ENCODE results near the gene RNF222.
"Not testable (repeated sequence)": the region's sequence is repeated elsewhere in the genome, so short reads cannot be mapped to it uniquely, and the experiment has no call there.

The RNF222 gene

DNA sequence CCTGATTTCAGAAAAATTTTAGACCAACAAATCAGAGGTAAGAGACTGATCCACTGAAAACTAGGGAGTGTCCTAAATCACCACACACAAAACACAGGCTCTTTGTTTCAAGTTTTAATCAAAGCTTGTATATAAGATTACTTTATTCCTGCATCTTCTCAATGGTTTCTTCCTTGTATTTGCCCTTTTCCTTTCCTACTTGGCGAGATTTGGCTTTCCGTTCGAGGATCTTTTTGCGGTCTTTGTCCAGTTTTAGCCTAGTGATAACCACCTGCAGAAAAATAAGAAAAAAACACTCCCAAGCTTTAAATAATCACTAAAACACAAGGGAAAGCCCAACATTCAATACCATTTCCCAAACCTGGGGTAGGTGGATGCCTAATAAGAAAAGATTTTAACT, 20.2 kb downstream of the RNF222 start:
- no peak overlapping the region for H3K27ac ChIP-seq
- POLR2A ChIA-PET (ENCODE audit: low non-redundant PET): interaction anchor here (0.8 kb wide), 1 partner anchor 20 kb away, joined by 3 read pairs; no protein-coding TSS in a partner anchor

DNA sequence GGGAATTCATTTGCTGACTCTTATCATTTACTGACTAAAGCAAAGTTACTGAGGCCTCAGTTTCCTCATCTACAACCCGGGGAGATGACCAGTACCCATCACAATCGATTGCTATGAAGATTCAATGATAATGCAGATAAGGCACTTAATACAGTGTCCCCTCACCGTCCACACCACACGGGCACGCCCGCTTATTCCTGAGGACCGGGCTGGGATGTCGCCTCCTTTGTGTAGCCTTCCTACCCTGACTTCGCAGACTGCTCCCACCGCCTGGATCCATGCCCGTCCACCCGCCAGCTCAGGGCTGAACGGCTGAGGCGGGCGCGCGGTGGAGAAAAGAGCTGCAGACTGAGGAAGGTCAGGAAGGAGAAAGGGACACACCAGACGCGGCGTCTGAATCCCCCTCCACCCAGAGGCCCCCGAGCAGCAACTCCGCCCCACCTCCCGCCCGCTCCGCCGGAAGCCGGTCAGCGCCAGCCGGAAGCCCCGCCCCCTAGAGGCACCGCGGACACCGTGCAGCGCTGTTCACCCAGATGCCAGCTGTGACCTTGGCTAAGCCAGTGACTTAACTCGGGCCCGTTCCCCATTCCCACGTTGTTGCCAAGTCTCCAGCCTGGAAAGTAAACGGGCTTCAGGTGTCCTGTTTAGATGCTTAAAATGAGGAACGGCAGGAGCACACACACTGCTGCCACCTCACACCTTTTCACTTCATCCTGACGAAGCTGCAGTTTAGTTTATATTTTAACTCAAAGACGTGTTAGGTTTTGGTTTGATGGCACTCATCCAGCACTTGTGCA, 21.2 kb downstream of the RNF222 start, which contains the start of gene KRABD2:
KRABD2 (minus strand) TSS at position 434 of the 797 bp plus-strand sequence.
- DNase-seq (ENCODE audit: low spot score): peak; percentile 93
- TF ChIP-seq, protein P1, sequence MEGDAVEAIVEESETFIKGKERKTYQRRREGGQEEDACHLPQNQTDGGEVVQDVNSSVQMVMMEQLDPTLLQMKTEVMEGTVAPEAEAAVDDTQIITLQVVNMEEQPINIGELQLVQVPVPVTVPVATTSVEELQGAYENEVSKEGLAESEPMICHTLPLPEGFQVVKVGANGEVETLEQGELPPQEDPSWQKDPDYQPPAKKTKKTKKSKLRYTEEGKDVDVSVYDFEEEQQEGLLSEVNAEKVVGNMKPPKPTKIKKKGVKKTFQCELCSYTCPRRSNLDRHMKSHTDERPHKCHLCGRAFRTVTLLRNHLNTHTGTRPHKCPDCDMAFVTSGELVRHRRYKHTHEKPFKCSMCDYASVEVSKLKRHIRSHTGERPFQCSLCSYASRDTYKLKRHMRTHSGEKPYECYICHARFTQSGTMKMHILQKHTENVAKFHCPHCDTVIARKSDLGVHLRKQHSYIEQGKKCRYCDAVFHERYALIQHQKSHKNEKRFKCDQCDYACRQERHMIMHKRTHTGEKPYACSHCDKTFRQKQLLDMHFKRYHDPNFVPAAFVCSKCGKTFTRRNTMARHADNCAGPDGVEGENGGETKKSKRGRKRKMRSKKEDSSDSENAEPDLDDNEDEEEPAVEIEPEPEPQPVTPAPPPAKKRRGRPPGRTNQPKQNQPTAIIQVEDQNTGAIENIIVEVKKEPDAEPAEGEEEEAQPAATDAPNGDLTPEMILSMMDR (conservative IDR thresholded peaks at IDR 0.05; ENCODE audit: low read depth): peak; percentile 61
- POLR2A ChIA-PET (ENCODE audit: low non-redundant PET): interaction anchor here (0.7 to 0.8 kb wide), 2 partner anchors 19 to 129 kb away, joined by 3 to 5 read pairs; partner anchors contain the start of gene CTC1
- CTCF ChIA-PET: interaction anchor here (0.6 to 1.4 kb wide), 6 partner anchors 22 to 1125 kb away, joined by 3 to 5 read pairs (median 4); partner anchors contain the start of genes CTDNEP1, MYH10 and NDEL1
- H3K27ac ChIP-seq: peak within 1 kb of the TSS; percentile 89

More for the DNA sequence above, 20.2 kb downstream of the RNF222 start:
- CTCF ChIA-PET: interaction anchor here (0.6 to 1.4 kb wide), 4 partner anchors 21 to 1126 kb away, joined by 3 to 5 read pairs (median 4); partner anchors contain the start of gene CTDNEP1
- TF ChIP-seq, protein P1 (conservative IDR thresholded peaks at IDR 0.05; ENCODE audit: low read depth): no peak
- DNase-seq (ENCODE audit: low spot score): no peak

DNA sequence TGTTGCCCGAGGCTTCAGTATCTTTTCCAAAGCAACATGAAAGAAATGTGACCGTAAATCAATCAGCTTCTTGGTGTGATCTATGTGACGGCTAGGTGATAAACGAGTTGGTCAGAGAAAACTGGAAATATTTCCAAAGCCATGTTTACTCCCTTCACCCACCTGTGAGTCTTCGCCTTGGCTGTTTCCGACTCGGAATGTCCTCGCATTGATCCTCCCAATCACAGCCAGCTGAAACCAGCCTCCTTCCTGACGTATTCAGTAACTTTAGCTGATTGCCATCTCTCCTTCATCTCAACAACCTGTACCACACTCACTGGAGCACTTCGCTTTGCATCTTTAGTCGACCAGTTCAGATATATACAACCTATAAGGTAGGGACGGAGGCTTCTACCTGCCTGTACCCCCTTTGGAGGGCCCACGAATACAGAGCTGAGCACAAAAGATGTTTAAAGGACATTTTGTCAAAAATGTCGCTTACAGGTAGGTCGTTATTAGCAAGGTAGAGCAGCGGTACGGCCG, 21.8 kb downstream of the RNF222 start:
- H3K27ac ChIP-seq: peak overlapping the region; percentile 89
- TF ChIP-seq, protein P1 (conservative IDR thresholded peaks at IDR 0.05; ENCODE audit: low read depth): no peak
- no peak for DNase-seq (ENCODE audit: low spot score)
- POLR2A ChIA-PET (ENCODE audit: low non-redundant PET): no interaction called here
- CTCF ChIA-PET: interaction anchor here (1.4 kb wide), 1 partner anchor 410 kb away, joined by 5 read pairs; no protein-coding TSS in a partner anchor

DNA sequence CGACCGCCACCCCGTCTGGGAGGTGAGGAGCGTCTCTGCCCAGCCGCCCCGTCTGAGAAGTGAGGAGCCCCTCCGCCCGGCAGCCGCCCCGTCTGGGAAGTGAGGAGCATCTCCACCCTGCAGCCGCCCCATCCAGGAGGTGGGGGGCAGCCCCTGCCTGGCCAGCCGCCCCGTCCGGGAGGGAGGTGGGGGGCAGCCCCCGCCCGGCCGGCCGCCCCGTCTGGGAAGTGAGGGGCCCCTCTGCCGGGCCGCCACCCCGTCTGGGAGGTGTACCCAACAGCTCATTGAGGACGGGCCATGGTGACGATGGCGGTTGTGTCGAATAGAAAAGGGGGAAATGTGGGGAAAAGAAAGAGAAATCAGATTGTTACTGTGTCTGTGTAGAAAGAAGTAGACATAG, 23.8 kb downstream of the RNF222 start:
- POLR2A ChIA-PET (ENCODE audit: low non-redundant PET); DNase-seq (ENCODE audit: low spot score); CTCF ChIA-PET: not testable (repeated sequence)

DNA sequence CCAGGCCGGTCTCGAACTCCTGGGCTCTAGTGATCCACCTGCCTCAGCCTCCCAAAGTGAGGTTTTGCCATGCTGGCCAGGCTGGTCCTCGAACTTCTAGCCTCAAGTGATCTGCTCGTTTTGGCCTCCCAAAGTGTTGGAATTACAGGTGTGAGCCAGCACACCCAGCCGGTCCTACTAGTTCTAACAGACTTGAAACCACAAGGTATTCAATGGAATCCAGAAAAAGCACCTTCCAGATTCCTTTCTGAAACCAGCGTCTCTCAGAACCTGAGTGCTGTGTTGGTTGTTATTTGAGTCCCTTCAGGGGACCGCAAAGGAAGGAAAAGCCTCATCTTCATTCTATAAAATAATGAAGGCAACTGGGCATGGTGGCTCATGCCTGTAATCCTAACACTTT, 25.2 kb downstream of the RNF222 start:
- POLR2A ChIA-PET (ENCODE audit: low non-redundant PET): no interaction called here
- TF ChIP-seq, protein P1 (conservative IDR thresholded peaks at IDR 0.05; ENCODE audit: low read depth): no peak
- CTCF ChIA-PET: no interaction called here
- no peak overlapping the region for H3K27ac ChIP-seq
- DNase-seq (ENCODE audit: low spot score): no peak

More for the DNA sequence above, 23.8 kb downstream of the RNF222 start:
- H3K27ac ChIP-seq: not testable (repeated sequence)

DNA sequence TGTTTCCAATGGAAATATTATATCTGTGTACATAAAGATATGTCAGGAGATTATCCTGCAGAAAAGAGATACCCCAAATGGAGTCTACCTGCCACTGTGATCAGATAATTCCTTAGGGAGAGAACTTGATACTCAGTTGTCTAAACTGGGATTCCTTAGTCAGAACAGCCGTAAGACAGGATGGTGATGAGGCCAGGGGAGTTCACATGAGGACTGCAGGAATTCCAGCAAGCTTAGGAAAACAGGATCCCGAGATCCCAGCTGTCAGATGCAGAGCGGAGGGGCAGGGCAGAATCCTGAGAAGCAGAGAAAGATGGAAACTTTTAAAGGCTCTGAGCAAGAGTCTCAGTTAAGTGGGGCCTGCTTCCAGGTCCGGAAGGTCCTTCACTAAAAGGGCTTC, 25.8 kb downstream of the RNF222 start:
- TF ChIP-seq, protein P1 (conservative IDR thresholded peaks at IDR 0.05; ENCODE audit: low read depth): no peak
- CTCF ChIA-PET: no interaction called here
- DNase-seq (ENCODE audit: low spot score): no peak
- POLR2A ChIA-PET (ENCODE audit: low non-redundant PET): no interaction called here
- no peak overlapping the region for H3K27ac ChIP-seq

Measured in RWPE1 (cell line).